ENCODE measurements around the gene DFFA.

- TF ChIP-seq POLR2AphosphoS5 (IDR thresholded peaks at IDR 0.05; ENCODE audit: low read depth, low read length) (no peak), SIN3A (IDR thresholded peaks at IDR 0.05; ENCODE audit: borderline replicate concordance, insufficient read depth, low read length) (no peak), FOXP2 (optimal IDR thresholded peaks at IDR 0.05; ENCODE audit: borderline replicate concordance, extremely low read depth, extremely low read length, insufficient read depth) (no peak), TAF1 (IDR thresholded peaks at IDR 0.05; ENCODE audit: borderline replicate concordance, insufficient read depth, low read length) (no peak)
- TF ChIP-seq, protein P1, sequence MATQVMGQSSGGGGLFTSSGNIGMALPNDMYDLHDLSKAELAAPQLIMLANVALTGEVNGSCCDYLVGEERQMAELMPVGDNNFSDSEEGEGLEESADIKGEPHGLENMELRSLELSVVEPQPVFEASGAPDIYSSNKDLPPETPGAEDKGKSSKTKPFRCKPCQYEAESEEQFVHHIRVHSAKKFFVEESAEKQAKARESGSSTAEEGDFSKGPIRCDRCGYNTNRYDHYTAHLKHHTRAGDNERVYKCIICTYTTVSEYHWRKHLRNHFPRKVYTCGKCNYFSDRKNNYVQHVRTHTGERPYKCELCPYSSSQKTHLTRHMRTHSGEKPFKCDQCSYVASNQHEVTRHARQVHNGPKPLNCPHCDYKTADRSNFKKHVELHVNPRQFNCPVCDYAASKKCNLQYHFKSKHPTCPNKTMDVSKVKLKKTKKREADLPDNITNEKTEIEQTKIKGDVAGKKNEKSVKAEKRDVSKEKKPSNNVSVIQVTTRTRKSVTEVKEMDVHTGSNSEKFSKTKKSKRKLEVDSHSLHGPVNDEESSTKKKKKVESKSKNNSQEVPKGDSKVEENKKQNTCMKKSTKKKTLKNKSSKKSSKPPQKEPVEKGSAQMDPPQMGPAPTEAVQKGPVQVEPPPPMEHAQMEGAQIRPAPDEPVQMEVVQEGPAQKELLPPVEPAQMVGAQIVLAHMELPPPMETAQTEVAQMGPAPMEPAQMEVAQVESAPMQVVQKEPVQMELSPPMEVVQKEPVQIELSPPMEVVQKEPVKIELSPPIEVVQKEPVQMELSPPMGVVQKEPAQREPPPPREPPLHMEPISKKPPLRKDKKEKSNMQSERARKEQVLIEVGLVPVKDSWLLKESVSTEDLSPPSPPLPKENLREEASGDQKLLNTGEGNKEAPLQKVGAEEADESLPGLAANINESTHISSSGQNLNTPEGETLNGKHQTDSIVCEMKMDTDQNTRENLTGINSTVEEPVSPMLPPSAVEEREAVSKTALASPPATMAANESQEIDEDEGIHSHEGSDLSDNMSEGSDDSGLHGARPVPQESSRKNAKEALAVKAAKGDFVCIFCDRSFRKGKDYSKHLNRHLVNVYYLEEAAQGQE (IDR thresholded peaks at IDR 0.05; ENCODE audit: insufficient read depth in 1 of 2, low read depth in 2 of 2, low read length in 2 of 2), result no peak
These were observed 16.3 kb downstream of the DFFA start for GRCh38 chr1:10456048-10456447.

All from PFSK-1 (cell line).